ENCODE measurements around the gene FIP1L1.

DNA sequence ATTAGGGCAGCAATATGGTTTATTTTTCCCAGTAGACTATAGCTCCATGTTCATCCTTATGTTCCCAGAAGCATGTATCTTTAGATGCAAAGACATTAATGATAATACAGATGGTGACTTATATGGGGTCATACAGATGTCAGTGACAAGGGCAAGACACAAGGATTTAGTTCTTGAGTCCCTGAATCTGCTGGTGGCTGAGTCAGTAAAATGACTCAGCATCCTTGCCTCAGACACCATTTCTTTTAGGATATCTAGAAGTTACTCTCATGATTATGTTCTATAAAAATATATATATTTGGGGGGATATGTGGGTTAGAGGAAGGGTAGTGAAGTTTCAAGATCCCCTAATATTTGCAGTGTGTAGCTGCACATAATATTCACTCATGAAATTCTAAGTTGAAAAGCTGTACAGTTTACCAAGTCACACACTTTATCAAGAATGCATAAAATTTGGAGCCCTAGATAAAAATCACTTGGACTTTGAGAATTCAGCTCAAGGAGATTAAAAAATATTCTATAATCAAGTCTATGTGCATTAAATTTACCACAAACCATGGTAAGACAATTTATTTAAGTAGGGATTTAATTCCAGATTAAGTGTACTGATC is 111.9 kb downstream of the FIP1L1 start:
- TF ChIP-seq EZH2 (IDR thresholded peaks at IDR 0.05; ENCODE audit: low read depth) (no peak), CTCF (conservative IDR thresholded peaks at IDR 0.05) (no peak)
